AG04450 (cell line): ENCODE results near the gene EIF4G3. TPM values are rescaled to one million over a fixed set of nuclear protein-coding genes. Genes with fewer than 3 reads are reported as not detected.

Experiments used
- CTCF ChIA-PET: fragments of 300-600, 350-600 bp; formaldehyde crosslinking; extraction: SDS; loops from one replicate; lab custom pipeline; 2022; ENCODE audit warnings: antibody characterized with exemption, inconsistent platforms; lab: Charles Lee
- POLR2A ChIA-PET: fragments of 350-600 bp; formaldehyde crosslinking; extraction: SDS; loops from one replicate; lab custom pipeline; 2021; ENCODE audit warnings: antibody characterized with exemption, inconsistent platforms; lab: Yijun Ruan, JAX
- DNase-seq: peaks from one replicate; pipeline ENCODE4 v3.0.0-alpha.2; 2011; ENCODE audit warnings: low read depth, low spot score
- H3K27ac ChIP-seq: one replicate; pipeline ENCODE4 v1.5.1; 2012; ENCODE audit warnings: low read depth, low read length, control low read depth
- H3K27me3 ChIP-seq: one replicate; pipeline ENCODE4 v1.6.0; 2012; ENCODE audit warnings: low read length; ENCODE audit not compliant: control insufficient read depth, insufficient read depth
- H3K4me3 ChIP-seq: 2 replicates; pipeline ENCODE4 v1.5.1; 2011; ENCODE audit warnings: mild to moderate bottlenecking, low read depth, low read length, control low read depth
- H3K9me3 ChIP-seq: 2 replicates; pipeline ENCODE4 v1.5.1; 2012; ENCODE audit warnings: low read length; ENCODE audit not compliant: control insufficient read depth, insufficient read depth
- polyA plus RNA-seq: library from polyadenylated mRNA; depleted of rRNA; stranded (reverse); fragments of >200 nt; gene quantifications from 2 replicates; pipeline ENCODE4 v1.2.3, GENCODE V29; 2011
- TF ChIP-seq, protein P1 (sequence below): IDR thresholded peaks from 2 replicates; pipeline ENCODE4 v1.5.1; 2011; ENCODE audit warnings: low read depth, low read length, control low read depth, inconsistent platforms

The EIF4G3 gene
- polyA plus RNA-seq, 1 experiment = 74.9 TPM

DNA sequence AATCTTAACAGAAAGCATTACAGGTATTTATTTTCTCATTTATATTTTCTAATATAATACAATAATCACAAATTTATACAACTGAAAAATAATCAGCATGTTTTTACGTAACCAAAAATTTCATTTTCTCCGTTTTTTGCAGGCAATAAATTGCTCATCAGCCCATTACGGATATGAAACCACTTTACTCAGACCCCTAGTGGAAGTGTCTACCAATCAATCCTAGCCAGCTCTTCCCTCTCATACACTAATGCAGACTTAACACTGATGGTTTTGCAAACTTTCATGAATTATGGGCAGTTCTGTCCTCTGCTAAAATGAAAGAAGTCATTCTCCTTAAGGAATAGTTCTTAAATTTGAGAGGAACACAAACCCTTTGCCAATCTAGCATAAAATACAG is 124.7 kb downstream of the EIF4G3 start:
- H3K27ac ChIP-seq = no peak overlapping the region
- ChIA-PET CTCF (no interaction called here), POLR2A (no interaction called here)
- DNase-seq = no peak
- no peaks in the 10 kb centered on the region for H3K9me3 ChIP-seq
- no peak overlapping the region for H3K4me3 ChIP-seq
- TF ChIP-seq, protein P1, sequence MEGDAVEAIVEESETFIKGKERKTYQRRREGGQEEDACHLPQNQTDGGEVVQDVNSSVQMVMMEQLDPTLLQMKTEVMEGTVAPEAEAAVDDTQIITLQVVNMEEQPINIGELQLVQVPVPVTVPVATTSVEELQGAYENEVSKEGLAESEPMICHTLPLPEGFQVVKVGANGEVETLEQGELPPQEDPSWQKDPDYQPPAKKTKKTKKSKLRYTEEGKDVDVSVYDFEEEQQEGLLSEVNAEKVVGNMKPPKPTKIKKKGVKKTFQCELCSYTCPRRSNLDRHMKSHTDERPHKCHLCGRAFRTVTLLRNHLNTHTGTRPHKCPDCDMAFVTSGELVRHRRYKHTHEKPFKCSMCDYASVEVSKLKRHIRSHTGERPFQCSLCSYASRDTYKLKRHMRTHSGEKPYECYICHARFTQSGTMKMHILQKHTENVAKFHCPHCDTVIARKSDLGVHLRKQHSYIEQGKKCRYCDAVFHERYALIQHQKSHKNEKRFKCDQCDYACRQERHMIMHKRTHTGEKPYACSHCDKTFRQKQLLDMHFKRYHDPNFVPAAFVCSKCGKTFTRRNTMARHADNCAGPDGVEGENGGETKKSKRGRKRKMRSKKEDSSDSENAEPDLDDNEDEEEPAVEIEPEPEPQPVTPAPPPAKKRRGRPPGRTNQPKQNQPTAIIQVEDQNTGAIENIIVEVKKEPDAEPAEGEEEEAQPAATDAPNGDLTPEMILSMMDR = no peak
- H3K27me3 ChIP-seq = no peaks in the 10 kb centered on the region

DNA sequence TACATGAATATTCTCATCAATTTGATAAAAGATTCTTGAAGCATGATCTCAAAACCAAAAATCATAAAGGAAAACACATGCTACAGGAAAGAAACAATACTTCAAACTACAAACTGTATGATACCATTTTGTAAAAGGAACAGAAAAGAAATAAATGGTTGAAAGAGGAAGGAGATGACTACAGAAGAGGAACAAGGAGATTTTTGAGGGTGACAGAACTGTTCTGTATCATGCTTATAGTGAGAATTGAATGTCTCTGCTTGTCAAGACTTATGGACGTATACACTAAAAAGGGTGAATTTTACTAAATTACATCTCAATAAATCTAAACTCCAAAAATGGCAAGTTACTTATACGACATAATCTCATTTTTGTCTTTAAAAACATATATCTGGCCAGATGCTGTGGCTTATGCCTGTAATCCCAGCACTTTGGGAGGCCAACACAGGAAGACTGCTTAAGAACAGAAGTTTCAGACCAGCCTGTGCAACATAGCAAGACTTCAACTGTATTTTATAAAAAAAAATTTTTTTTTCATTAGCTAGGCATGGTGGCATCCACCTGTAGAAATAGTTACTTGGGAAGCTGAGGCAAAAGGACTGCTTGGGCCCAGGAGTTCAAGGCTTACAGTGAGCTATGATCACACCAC is 125.4 kb downstream of the EIF4G3 start:
- ChIA-PET POLR2A (no interaction called here), CTCF (no interaction called here)
- H3K9me3 ChIP-seq = no peaks in the 10 kb centered on the region
- no peak overlapping the region for H3K4me3 ChIP-seq
- H3K27ac ChIP-seq = no peak overlapping the region
- no peaks in the 10 kb centered on the region for H3K27me3 ChIP-seq
- DNase-seq = no peak
- TF ChIP-seq, protein P1 = no peak

DNA sequence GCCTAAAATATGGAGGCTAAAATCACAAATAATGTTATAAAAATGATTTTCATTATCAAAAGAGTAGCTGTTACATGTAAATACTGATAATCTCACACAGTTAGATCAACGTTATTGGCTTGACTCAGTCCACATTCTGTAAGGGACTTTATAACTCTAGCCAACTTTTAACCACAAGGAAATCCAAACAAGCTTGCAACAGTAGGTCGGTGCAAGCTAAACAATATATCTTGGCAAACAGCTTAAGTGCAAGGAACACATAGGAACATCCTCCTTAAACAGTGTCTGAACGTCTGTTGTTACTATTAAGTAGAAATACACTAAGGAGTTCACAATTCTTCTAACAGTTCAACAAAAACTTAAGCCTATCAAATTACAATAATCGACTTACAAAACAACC is 126.7 kb downstream of the EIF4G3 start:
- Histone ChIP-seq H3K9me3 (no peaks in the 10 kb centered on the region), H3K27me3 (no peaks in the 10 kb centered on the region), H3K4me3 (no peak overlapping the region), H3K27ac (no peak overlapping the region)
- peak; percentile 53 for DNase-seq
- TF ChIP-seq, protein P1 = no peak
- ChIA-PET CTCF (interaction anchor here (1.1 kb wide), 1 partner anchor 145 kb away, joined by 4 read pairs; no protein-coding TSS in a partner anchor), POLR2A (no interaction called here)

DNA sequence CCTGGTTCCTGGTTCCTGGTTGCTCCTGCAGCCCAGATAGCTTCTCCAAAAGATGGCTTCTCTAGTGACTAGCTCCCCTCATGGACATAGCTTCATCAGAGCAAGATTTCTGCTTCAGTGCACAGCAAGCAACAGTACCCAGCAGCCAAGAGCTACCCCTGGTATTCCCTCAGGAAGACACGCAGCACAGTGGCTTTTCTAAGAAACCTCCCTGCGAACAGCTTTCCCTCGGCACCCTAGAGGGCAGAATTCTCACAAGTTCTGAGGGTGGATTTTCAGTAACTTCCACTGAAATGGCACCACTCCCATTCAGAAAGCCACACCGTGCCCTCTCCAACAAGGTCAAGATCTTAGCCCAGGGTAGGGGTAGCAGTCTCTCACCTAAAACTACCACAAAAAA is 128.2 kb downstream of the EIF4G3 start:
- H3K9me3 ChIP-seq = no peaks in the 10 kb centered on the region
- no peak overlapping the region for H3K4me3 ChIP-seq
- no peak overlapping the region for H3K27ac ChIP-seq
- POLR2A ChIA-PET = no interaction called here
- CTCF ChIA-PET = no interaction called here
- TF ChIP-seq, protein P1 = no peak
- DNase-seq = no peak
- no peaks in the 10 kb centered on the region for H3K27me3 ChIP-seq

DNA sequence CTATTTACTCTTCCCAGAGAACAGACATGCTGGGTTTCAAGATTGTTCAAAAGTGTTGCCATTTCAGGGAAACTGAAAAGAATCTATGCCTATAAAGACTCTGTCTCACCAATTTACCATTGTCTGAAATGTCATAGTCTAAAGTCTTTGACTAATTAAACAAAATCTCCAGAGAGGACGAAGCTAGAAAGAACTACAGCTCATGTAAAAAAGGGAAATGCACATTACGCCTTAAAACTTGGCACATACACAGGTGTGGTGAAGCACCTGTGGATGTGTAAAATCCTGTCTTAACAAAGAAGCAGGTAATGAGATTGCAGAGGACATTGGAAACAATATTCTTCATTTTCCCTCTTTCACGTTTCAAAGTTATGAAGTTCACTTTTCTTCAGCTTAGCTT is 130.6 kb downstream of the EIF4G3 start:
- ChIA-PET POLR2A (interaction anchor here (0.5 kb wide), 1 partner anchor 315 kb away, joined by 6 read pairs; no protein-coding TSS in a partner anchor), CTCF (interaction anchor here (1.1 kb wide), 1 partner anchor 349 kb away, joined by 3 read pairs; no protein-coding TSS in a partner anchor)
- no peak overlapping the region for H3K27ac ChIP-seq
- TF ChIP-seq, protein P1 = no peak
- no peaks in the 10 kb centered on the region for H3K9me3 ChIP-seq
- no peaks in the 10 kb centered on the region for H3K27me3 ChIP-seq
- H3K4me3 ChIP-seq = no peak overlapping the region
- no peak for DNase-seq
